Hematopoietic multipotent progenitor cell treated with erythropoietin and hydrocortisone succinate and interleukin-3 and kit ligand, for 4 days (in vitro differentiated cells): ENCODE results near the gene MPEG1.
A peak's percentile ranks its signal among the peaks of the same experiment; 100 is the strongest.

Experiments
- DNase-seq: peaks from one replicate; pipeline ENCODE4 v3.0.0-alpha.2; 2015

The MPEG1 gene, protein sequence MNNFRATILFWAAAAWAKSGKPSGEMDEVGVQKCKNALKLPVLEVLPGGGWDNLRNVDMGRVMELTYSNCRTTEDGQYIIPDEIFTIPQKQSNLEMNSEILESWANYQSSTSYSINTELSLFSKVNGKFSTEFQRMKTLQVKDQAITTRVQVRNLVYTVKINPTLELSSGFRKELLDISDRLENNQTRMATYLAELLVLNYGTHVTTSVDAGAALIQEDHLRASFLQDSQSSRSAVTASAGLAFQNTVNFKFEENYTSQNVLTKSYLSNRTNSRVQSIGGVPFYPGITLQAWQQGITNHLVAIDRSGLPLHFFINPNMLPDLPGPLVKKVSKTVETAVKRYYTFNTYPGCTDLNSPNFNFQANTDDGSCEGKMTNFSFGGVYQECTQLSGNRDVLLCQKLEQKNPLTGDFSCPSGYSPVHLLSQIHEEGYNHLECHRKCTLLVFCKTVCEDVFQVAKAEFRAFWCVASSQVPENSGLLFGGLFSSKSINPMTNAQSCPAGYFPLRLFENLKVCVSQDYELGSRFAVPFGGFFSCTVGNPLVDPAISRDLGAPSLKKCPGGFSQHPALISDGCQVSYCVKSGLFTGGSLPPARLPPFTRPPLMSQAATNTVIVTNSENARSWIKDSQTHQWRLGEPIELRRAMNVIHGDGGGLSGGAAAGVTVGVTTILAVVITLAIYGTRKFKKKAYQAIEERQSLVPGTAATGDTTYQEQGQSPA

GRCh38 chr11:59212744-59213631 lies at the start of gene MPEG1:
Gene MPEG1 (minus strand): TSS chr11:59212927. CDS start chr11:59212865, 62 bp downstream.
- peak; percentile 39 for DNase-seq

DNA sequence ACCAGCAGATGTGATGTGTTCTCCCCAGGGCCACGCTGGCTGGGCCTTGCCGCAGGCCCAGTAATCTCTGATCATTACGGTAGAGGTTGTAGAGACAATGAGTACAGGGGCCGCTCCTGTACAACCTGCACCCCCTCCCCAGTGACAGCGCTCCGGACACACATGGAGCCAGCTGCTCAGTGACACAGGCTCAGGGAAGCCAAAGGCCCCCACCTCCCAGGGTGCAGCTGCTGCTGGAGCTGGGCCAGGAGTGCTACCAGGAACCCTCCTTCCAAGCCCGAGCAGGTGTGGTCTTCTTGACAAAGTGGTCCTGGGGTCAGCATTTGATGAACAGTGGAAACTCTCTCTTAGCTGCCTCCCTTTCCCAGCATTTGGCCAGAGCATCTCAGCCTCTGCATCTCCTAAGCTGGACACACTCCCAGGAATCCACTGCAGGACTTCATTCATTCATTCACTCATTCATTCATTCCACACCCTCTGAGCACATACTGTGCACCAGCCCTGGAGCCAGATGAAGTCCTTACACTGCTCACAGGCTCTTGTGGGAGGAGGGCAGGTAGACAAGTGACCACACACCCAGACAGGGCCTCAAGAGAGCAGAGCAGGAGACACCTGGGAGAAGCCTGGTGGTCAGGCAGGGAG lies 49.6 kb upstream of the MPEG1 start:
- no peak for DNase-seq

GRCh38 chr11:59261150-59261549 lies 48.4 kb upstream of the MPEG1 start:
- DNase-seq: no peak

GRCh38 chr11:59259867-59260475 lies 47.2 kb upstream of the MPEG1 start:
- no peak for DNase-seq

DNA sequence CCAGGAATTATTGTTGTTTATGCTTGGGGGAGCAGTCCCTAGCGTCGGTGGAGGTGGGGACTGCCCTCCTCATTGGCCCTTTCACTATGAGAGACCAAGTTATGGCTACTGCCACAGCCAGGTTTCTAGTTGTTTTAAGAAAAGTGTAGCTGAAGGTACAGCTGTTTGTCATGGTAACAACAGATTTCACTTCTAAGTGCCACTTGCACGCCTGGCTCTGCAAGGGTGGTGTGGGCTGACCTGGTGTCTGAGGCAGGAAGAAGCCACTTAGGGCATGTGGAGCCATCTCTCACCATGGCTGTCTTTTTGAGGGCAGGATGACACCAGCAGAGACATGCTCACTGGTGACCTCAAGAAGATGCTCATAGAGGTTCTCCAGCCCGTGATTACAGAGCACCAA lies 46.3 kb upstream of the MPEG1 start:
- DNase-seq: no peak

DNA sequence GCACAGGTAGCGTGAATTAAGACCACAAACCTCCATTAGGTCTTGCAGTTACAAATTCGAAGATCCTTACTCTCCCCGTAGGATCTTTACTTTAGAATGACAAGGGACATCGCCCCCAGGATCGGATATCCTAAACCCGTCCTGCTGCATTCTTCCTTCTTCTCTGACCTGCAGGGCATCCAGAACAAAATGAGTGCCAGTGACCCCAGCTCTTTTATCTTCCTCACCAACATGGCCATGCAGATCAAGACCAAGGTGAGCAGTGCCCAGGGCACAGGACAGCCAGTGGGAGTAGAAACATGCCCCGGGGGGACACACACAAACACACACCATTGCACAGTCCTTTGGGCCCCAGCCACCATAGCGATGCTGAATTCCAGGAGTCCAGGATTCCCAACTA lies 42.6 kb upstream of the MPEG1 start:
- no peak for DNase-seq

GRCh38 chr11:59254286-59254685 lies 41.6 kb upstream of the MPEG1 start:
- no peak for DNase-seq

DNA sequence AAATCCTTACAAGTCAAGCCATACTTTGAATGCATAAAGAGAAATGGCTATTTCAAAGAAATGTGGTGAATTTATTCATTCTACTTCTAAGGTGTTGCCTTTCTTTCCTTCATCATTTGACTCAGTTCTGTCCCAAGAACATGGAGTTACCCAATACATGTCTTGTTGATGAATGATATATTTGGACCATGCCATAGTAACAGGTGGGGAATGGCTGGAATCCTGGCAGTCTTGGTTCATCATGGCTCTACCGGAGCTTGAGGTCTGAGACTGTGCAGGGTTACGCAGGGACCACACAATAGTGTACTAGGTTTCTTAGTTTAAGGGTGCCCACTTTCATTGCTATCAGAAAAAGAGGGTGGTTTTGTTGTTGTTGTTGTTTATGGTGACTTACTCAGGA lies 40.3 kb upstream of the MPEG1 start:
- DNase-seq: no peak

GRCh38 chr11:59249535-59249934 lies 36.8 kb upstream of the MPEG1 start:
- no peak for DNase-seq

DNA sequence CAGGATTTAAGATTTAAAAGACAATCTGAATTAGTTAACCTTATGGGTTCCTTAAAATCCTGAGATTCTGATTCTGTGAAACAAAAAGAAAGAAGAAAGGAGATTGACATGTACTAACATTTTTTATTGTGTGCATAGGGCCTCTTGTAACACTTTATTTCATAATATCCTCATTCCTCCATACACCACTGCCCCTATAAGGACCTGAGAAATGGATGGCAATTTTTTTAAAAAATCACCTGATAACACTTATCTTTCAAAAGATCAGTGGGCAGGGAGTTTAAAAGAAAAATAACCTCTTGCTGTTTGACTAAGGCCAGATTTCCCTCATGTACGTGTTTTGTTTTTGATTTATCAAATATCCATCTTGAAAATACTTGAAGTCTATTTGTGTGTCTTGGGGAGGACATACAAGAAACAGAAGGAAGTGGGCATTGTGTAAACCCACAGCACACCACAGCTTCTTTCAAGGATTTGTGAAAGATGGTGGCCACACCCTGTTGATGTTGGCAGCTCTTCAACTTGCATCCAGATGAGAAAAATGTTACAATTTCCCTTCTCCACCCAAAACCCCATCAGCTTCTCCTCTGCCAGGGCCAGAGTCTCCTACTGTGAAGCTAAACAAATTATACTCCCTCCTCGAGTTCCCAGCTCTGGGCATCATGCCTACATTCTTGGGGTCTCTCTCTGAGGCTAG lies 35.0 kb upstream of the MPEG1 start:
- peak; percentile 71 for DNase-seq

- DNase-seq: no peak
Measured at GRCh38 chr11:59243633-59244032, 30.9 kb upstream of the MPEG1 start.

- DNase-seq: no peak
Measured at GRCh38 chr11:59240322-59240721, 27.6 kb upstream of the MPEG1 start.

DNA sequence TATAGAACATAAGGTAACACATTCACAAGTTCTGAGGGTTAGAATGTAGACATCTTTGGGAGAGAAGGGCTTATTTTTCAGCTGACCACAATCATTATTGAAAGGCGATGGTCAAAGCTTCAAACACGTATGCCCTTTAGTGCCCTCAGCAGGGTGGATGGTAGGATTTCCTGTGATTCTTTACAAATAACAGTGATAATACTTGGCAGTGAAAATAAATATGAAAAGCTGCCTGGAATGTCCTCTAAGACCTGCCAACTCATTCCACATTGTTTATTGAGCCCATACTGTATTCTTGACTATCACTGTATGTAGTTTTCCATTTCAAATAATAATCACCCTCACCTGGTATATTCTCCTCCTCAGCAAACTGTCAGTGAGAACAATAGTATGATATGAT lies 13.7 kb upstream of the MPEG1 start:
- DNase-seq: no peak

DNA sequence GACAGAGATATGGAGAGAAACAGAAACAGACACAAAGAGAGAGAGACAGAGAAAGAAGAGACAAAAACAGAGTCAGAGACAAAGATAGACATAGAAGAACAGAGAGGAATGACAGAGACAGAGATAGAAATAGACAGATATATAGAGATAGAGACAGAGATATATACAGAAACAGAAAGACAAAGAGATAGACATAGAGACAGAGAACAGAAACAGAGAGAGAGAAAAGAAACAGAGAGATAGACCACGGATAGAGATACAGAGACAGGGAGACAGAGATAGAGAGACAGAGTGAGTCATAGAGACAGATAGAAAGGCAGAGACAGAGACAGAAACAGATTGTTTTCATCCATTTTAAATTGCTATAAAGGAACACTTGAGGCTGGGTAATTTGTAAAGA lies 12.3 kb upstream of the MPEG1 start:
- DNase-seq: no peak

DNA sequence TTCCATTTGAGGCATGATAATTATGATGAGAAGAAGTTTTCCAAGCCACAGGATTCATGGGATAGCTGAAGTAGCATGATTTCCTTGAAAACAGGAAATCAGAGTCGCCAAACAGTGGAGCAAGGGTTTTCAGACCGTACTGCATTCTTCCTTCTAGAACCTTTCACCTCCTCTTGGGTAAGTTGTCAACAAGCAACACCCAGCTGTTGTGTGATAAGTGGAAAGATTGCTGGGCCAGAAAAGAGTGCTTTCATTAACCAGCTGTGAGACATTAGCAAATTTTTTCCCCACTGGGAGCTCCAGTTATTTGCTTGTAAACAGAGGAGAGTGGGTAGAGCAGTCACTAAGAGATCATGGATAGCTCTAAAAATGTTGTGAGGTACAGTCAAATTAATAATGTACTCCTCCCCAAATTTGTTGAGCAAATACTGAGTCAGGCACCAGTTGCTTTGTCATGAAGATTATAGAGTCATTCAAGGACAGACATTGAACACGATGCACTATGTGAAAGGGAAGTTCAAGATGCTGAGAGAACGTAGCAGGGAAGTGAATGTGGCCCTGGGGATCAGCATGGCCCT lies 11.7 kb upstream of the MPEG1 start:
- DNase-seq: no peak

DNA sequence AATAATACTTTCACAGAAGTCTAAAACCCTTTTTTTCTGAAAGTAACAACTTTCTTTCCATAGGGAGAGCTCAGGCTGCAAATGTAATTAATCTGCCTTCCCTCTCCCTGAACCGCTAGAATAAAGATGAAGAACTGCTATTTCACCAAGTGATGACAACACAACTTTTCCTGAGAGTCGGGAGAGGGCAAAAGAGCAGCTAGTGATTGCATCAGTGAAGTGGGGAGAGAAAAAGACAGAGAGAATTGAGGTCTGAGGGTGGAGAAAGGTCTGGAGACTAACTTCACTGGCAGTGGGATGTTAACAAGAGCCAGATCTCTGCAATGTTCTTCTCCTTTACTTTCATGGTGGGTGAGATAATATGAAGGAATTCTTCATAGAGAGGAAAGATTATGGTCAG lies 10.9 kb upstream of the MPEG1 start:
- no peak for DNase-seq

DNA sequence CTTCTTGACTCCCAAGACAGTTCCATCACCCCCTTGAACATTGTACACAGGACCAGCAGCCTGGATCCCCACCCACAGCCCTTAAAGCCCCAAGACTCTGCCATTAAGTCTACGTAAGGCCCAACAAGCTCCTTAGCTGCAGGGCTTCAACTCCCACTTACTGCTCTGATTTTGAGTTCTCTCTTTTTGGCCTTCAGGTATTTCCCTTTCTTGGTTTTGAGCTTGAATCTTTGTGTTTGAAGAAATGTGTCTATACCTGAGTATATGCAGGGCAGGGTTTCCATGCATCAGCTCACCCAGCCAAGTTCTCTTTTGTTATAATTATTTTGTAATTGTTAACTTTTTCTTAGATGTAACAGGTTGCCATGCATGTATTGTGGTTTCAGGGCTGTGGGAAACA lies 10.4 kb upstream of the MPEG1 start:
- DNase-seq: no peak

DNA sequence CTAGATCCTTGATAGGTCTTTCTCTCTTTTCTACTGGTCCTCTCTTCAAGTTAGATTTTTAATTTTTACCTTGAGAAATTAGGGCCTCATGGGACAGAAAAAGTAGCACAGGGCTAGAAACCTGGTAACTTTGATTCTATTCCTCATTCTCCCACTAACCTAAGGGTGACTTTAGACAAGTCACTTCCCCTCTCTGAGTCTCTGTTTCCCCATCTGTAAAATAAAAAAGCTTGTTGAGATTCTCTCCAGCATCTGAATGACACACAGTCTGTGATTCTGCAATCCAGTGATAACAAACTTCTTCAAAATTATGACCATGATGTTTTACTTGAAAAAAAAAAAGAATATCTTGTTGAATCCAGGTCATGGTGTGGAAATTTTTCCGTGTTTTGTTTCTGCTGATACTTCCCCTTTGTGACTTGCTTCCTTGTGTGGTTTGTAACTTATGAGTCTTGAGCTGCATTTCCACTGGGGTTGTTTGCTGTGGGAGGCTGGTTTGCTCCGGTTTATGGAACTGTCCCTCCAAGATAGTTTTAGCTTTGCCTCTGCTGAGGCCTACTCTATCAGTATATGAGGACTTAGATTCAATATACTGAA lies 9.8 kb upstream of the MPEG1 start:
- DNase-seq: peak; percentile 32

DNA sequence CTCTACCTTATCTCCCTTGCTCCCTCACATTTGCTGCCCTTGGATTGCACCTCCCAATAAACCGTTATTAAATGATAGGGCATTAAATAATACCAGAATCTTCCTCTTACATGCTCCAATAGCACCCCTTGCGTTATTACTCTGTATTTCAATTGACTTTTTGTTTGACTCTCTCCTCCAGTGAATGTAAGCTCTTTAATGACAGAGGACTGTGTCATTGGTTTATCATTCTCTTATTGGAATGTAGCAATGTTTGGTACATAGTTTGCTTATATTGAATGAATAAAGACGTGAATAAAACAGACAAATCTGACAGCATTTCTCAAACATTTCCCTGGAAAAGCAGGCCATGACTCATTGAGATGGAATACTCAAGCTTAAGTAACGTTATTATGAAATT lies 8.7 kb upstream of the MPEG1 start:
- no peak for DNase-seq

- no peak for DNase-seq
Measured at GRCh38 chr11:59219836-59220235, 7.1 kb upstream of the MPEG1 start.

DNA sequence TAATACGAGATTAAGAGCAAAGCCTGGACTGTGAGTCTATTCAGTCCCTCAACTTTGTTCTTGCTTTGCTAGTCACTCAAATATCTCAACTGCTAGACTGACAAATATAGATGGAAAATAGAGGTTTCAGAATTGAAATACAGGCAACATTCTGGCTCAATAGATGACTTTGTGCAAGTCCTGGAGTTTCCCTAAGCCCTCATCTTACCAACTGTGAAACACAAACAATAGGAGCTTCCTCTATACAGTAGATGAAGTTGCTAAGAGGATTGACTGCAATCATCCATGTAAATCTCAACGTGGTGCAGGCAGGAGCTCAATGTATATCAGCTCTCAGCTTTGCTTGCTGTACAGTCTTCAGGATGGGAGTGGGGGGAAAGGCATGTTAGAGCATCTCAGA lies 6.2 kb upstream of the MPEG1 start:
- no peak for DNase-seq
